Keratinocyte (primary cell): ENCODE data around the gene DMXL2. TPM values are rescaled to one million over a fixed set of nuclear protein-coding genes. Genes with fewer than 3 reads are reported as not detected.
"Not testable (repeated sequence)": the region's sequence is repeated elsewhere in the genome, so short reads cannot be mapped to it uniquely, and the experiment has no call there.

Experiments used
- DNase-seq: peaks from one replicate; pipeline ENCODE4 v3.0.0-alpha.2; 2011; ENCODE audit warnings: low read depth, missing footprints, low spot score
- FAIRE-seq: peaks from 2 replicates; lab custom pipeline; 2011; peaks lifted over from hg19 to GRCh38; lab: Jason Lieb, UNC
- H2AFZ ChIP-seq: 2 replicates; pipeline ENCODE4 v1.6.0; 2012; ENCODE audit warnings: low read length, control low read depth, inconsistent platforms; ENCODE audit not compliant: control insufficient read depth
- H3K27ac ChIP-seq: 2 replicates; pipeline ENCODE4 v1.5.1; 2011; ENCODE audit warnings: low read length; ENCODE audit not compliant: control insufficient read depth, insufficient read depth
- H3K27me3 ChIP-seq: 3 replicates; pipeline ENCODE4 v1.6.0; 2011; ENCODE audit warnings: low read length; ENCODE audit not compliant: control insufficient read depth, insufficient read depth; ENCODE audit errors: extremely low read depth
- H3K36me3 ChIP-seq, 2 experiments: 2 replicates in 1 of 2; 3 replicates in 1 of 2; pipeline ENCODE4 v1.5.1; 2011; ENCODE audit warnings: low read length in 2 of 2, mild to moderate bottlenecking in 1 of 2; ENCODE audit not compliant: control insufficient read depth in 2 of 2, insufficient read depth in 2 of 2; ENCODE audit errors: extremely low read depth in 1 of 2
- H3K4me1 ChIP-seq: 3 replicates; pipeline ENCODE4 v1.5.1; 2011; ENCODE audit warnings: low read length; ENCODE audit not compliant: control insufficient read depth, insufficient read depth; ENCODE audit errors: extremely low read depth
- H3K4me2 ChIP-seq: 3 replicates; pipeline ENCODE4 v1.6.0; 2011; ENCODE audit warnings: low read depth, low read length; ENCODE audit not compliant: control insufficient read depth, insufficient read depth; ENCODE audit errors: extremely low read depth
- H3K4me3 ChIP-seq, 3 experiments: fragments of 200-600 bp in 1 of 3; sonication (generic) in 1 of 3; 2 replicates in 2 of 3; 3 replicates in 1 of 3; pipeline ENCODE4 v1.5.1; 2011 to 2016; ENCODE audit warnings: low read length in 3 of 3, mild to moderate bottlenecking in 3 of 3, control low read depth in 2 of 3, inconsistent platforms in 1 of 3, low read depth in 1 of 3, mixed read lengths in 1 of 3, mixed run types in 1 of 3, moderate library complexity in 1 of 3; ENCODE audit not compliant: control insufficient read depth in 2 of 3, insufficient read depth in 2 of 3; ENCODE audit errors: extremely low read depth in 1 of 3
- H3K79me2 ChIP-seq: 2 replicates; pipeline ENCODE4 v1.6.0; 2012; ENCODE audit warnings: low read length; ENCODE audit not compliant: control insufficient read depth, insufficient read depth
- H3K9ac ChIP-seq: 3 replicates; pipeline ENCODE4 v1.6.0; 2011; ENCODE audit warnings: low read length; ENCODE audit not compliant: control insufficient read depth, insufficient read depth; ENCODE audit errors: extremely low read depth
- H3K9me1 ChIP-seq: 3 replicates; pipeline ENCODE4 v1.6.0; 2011; ENCODE audit warnings: low read length; ENCODE audit not compliant: control insufficient read depth, insufficient read depth; ENCODE audit errors: extremely low read depth
- H3K9me3 ChIP-seq: 2 replicates; pipeline ENCODE4 v1.5.1; 2012; ENCODE audit warnings: low read depth, low read length; ENCODE audit not compliant: control insufficient read depth
- H4K20me1 ChIP-seq: 3 replicates; pipeline ENCODE4 v1.6.0; 2011; ENCODE audit warnings: low read length; ENCODE audit not compliant: control insufficient read depth, insufficient read depth; ENCODE audit errors: extremely low read depth
- CTCF ChIP-seq, 3 experiments: IDR thresholded peaks in 1 of 3; conservative IDR thresholded peaks in 1 of 3; optimal IDR thresholded peaks in 1 of 3; 2 replicates in 2 of 3; 3 replicates in 1 of 3; pipeline versions ENCODE3 to v1.5.1; 2011; ENCODE audit warnings: low read length in 3 of 3, mild to moderate bottlenecking in 3 of 3, moderate library complexity in 2 of 3, control low read depth in 1 of 3, inconsistent platforms in 1 of 3; ENCODE audit not compliant: insufficient read depth in 2 of 3; ENCODE audit errors: extremely low read depth in 1 of 3
- EZH2 ChIP-seq: IDR thresholded peaks from one replicate; pipeline ENCODE4 v1.6.1; 2012; ENCODE audit warnings: inconsistent platforms, mild to moderate bottlenecking, low read length, moderate library complexity
- dilution Hi-C: fragments of 300-500 bp; cut with MboI; formaldehyde crosslinking; loops from one replicate; pipeline ENCODE4 v1.7.0; 2020; ENCODE audit warnings: low sequenced_read_pairs; ENCODE audit not compliant: extremely low pct_ligation_motif_present
- polyA plus RNA-seq, 5 experiments: library from polyadenylated mRNA; depleted of rRNA in 3 of 5; stranded (reverse) in 3 of 5; stranded (forward) in 1 of 5; unstranded in 1 of 5; fragments of >200 nt; gene quantifications; 1 replicate in 1 of 5; 2 replicates in 3 of 5; 3 replicates in 1 of 5; pipeline versions ENCODE4 v1.2.1 to v1.2.3, GENCODE V29; 2011 to 2012; ENCODE audit warnings: missing spikeins in 2 of 5, low read depth in 1 of 5, low replicate concordance in 1 of 5

The DMXL2 gene
- polyA plus RNA-seq, 1 donor (not counting 4 experiments of a cell fraction or from before 2014, with no cell fraction given) = 14.9 TPM

DNA sequence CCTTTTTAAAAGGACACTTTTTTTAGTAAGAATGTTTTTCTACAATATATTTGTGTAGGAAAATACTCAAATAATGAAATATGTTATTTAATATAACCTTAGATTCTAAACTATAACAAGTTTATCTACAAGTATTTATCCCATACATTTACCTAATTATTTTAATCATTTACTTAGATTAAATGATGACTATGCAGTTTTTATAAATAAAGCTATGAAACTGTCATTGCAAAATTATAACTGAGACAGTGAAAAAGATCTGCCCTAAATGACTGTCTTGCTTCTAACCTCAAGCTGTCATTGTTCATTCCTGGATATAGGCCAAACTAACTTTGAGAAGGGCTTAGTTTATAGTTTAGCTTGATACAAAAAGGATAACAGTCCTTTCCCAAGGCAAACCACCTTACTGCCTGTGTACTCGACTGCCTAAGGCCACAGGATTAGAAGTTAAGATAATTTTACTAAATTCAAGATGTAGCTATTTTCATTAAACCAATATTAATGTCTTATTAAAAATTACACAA is 197.0 kb downstream of the DMXL2 start:
- Histone ChIP-seq H3K9me1 (no peaks in the 10 kb centered on the region), H3K9ac (no peak overlapping the region), H3K27ac (no peak overlapping the region), H3K27me3 (no peaks in the 10 kb centered on the region), H3K4me1 (no peaks in the 10 kb centered on the region), H3K9me3 (no peaks in the 10 kb centered on the region), H3K4me3 (no peak overlapping the region), H3K36me3 (no peaks in the 10 kb centered on the region), H3K79me2 (no peaks in the 10 kb centered on the region), H3K4me2 (no peak overlapping the region), H2AFZ (no peak overlapping the region), H4K20me1 (no peaks in the 10 kb centered on the region)
- DNase-seq (no peak), FAIRE-seq (no peak)
- dilution Hi-C loops = no loop called here
- TF ChIP-seq EZH2 (no peak), CTCF (optimal IDR thresholded peaks at IDR 0.05 in 1 of 3, IDR thresholded peaks at IDR 0.05 in 1 of 3, conservative IDR thresholded peaks at IDR 0.05 in 1 of 3; ENCODE audit: extremely low read depth in 1 of 3, insufficient read depth in 2 of 3, low read length in 3 of 3) (no peak)

GRCh38 chr15:51424780-51425179 is 197.8 kb downstream of the DMXL2 start:
- TF ChIP-seq EZH2 (no peak), CTCF (optimal IDR thresholded peaks at IDR 0.05 in 1 of 3, IDR thresholded peaks at IDR 0.05 in 1 of 3, conservative IDR thresholded peaks at IDR 0.05 in 1 of 3; ENCODE audit: extremely low read depth in 1 of 3, insufficient read depth in 2 of 3, low read length in 3 of 3) (no peak)
- H3K4me2 ChIP-seq = no peak overlapping the region
- no peak for FAIRE-seq

DNA sequence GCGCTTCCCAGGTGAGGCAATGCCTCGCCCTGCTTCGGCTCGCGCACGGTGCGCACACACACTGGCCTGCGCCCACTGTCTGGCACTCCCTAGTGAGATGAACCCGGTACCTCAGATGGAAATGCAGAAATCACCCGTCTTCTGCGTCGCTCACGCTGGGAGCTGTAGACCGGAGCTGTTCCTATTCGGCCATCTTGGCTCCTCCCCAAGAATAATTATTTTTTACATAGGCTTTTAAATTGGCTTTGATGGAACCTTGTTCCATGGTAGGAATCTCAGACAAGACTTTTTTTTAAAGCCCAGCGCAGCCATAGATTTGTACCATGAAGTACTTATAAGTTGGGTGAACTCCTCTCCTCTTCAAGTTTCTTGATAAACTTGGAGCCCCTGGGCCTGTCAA is 199.5 kb downstream of the DMXL2 start:
- FAIRE-seq, dilution Hi-C loops: not testable (repeated sequence)

More at GRCh38 chr15:51424780-51425179, 197.8 kb downstream of the DMXL2 start:
- Histone ChIP-seq H3K4me1 (no peaks in the 10 kb centered on the region), H3K27me3 (no peaks in the 10 kb centered on the region), H3K9me3 (no peaks in the 10 kb centered on the region), H3K27ac (no peak overlapping the region), H3K36me3 (no peaks in the 10 kb centered on the region), H3K9ac (no peak overlapping the region), H2AFZ (no peak overlapping the region), H3K4me3 (no peak overlapping the region), H3K79me2 (no peaks in the 10 kb centered on the region), H3K9me1 (no peaks in the 10 kb centered on the region), H4K20me1 (no peaks in the 10 kb centered on the region)
- no peak for DNase-seq
- dilution Hi-C loops = no loop called here

More for the DNA sequence above, 199.5 kb downstream of the DMXL2 start:
- H3K9ac ChIP-seq, H3K27ac ChIP-seq, H3K79me2 ChIP-seq, H3K4me1 ChIP-seq, H2AFZ ChIP-seq, H3K36me3 ChIP-seq, H3K9me1 ChIP-seq, H3K4me2 ChIP-seq, H3K27me3 ChIP-seq, DNase-seq, H4K20me1 ChIP-seq, H3K4me3 ChIP-seq, H3K9me3 ChIP-seq: not testable (repeated sequence)
